Endothelial cell of hepatic sinusoid (primary cell): ENCODE results near the gene PDGFRB.

ENCODE experiments used
- in situ Hi-C: cut with HindIII; loops from 2 replicates; pipeline ENCODE4 v1.10.0; 2017; ENCODE audit warnings: low sequenced_read_pairs

PDGFRB gene

GRCh38 chr5:150119421-150120061 is 36.1 kb downstream of the PDGFRB start:
- in situ Hi-C loops: no loop called here

- in situ Hi-C loops: no loop called here
Observed at GRCh38 chr5:150118561-150119229, 37.0 kb downstream of the PDGFRB start.

- in situ Hi-C loops: no loop called here
Observed at GRCh38 chr5:150117945-150118560, 37.6 kb downstream of the PDGFRB start.

- in situ Hi-C loops: no loop called here
Observed at GRCh38 chr5:150116667-150117400, 38.8 kb downstream of the PDGFRB start.

GRCh38 chr5:150114773-150115408 is 40.8 kb downstream of the PDGFRB start:
- in situ Hi-C loops: no loop called here

- in situ Hi-C loops: no loop called here
Observed at GRCh38 chr5:150114102-150114641, 41.5 kb downstream of the PDGFRB start.

- in situ Hi-C loops: no loop called here
Observed at GRCh38 chr5:150113047-150113744, 42.4 kb downstream of the PDGFRB start.

- in situ Hi-C loops: no loop called here
Observed at GRCh38 chr5:150112201-150113046, 43.2 kb downstream of the PDGFRB start.

GRCh38 chr5:150111122-150111521 is 44.5 kb downstream of the PDGFRB start:
- in situ Hi-C loops: no loop called here

GRCh38 chr5:150109921-150110320 is 45.7 kb downstream of the PDGFRB start:
- in situ Hi-C loops: loop anchor here (5.0 kb wide), 3 partner anchors 48 to 88 kb away; no protein-coding TSS in a partner anchor

- in situ Hi-C loops: loop anchor here (5.0 kb wide), 3 partner anchors 47 to 87 kb away; no protein-coding TSS in a partner anchor
Observed at GRCh38 chr5:150108711-150109514, 46.7 kb downstream of the PDGFRB start.

- in situ Hi-C loops: loop anchor here (5.0 kb wide), 3 partner anchors 46 to 86 kb away; no protein-coding TSS in a partner anchor
Observed at GRCh38 chr5:150107909-150108447, 47.7 kb downstream of the PDGFRB start.

GRCh38 chr5:150106674-150107426 is 48.8 kb downstream of the PDGFRB start:
- in situ Hi-C loops: loop anchor here (5.0 kb wide), 3 partner anchors 45 to 85 kb away; no protein-coding TSS in a partner anchor

- in situ Hi-C loops: loop anchor here (5.0 kb wide), 3 partner anchors 44 to 84 kb away; no protein-coding TSS in a partner anchor
Observed at GRCh38 chr5:150105928-150106615, 49.6 kb downstream of the PDGFRB start.

GRCh38 chr5:150104550-150104870 is 51.1 kb downstream of the PDGFRB start:
- in situ Hi-C loops: no loop called here

GRCh38 chr5:150103678-150104549 is 51.7 kb downstream of the PDGFRB start:
- in situ Hi-C loops: no loop called here
